K562 (cell line): ENCODE data around the gene ADPRHL1. TPM values are rescaled to one million over a fixed set of nuclear protein-coding genes. Genes with fewer than 3 reads are reported as not detected.

Source experiments
- BRCA1 ChIP-seq, 2 experiments: fragments of 450-650 bp in 1 of 2; sonication (generic) in 1 of 2; formaldehyde crosslinking in 1 of 2; IDR thresholded peaks; 2 replicates each; pipeline versions ENCODE4 v1.5.0 to v1.6.1; 2017 to 2020; ENCODE audit warnings: mild to moderate bottlenecking in 1 of 2, missing genetic modification reagents in 1 of 2
- ELK3 ChIP-seq: fragments of 450-650 bp; formaldehyde crosslinking; IDR thresholded peaks from 2 replicates; pipeline ENCODE4 v1.4.0; 2020; ENCODE audit warnings: mild to moderate bottlenecking
- GTF3C2 ChIP-seq: IDR thresholded peaks from 3 replicates; pipeline ENCODE4 v1.6.1; 2011; ENCODE audit warnings: borderline replicate concordance, mild to moderate bottlenecking, moderate library complexity; ENCODE audit not compliant: insufficient read length; ENCODE audit errors: extremely low read depth
- POLR2B ChIP-seq: fragments of 450-650 bp; IDR thresholded peaks from 2 replicates; pipeline ENCODE4 v1.6.1; 2018; ENCODE audit warnings: low read depth; ENCODE audit not compliant: partially characterized antibody
- PTBP1 ChIP-seq: fragments of 200-400 bp; formaldehyde crosslinking; IDR thresholded peaks from 2 replicates; pipeline ENCODE4 v1.6.1; 2017; ENCODE audit warnings: low read depth, low read length
- SMC3 ChIP-seq: conservative IDR thresholded peaks from 2 replicates; pipeline ENCODE4 v1.6.1; 2011; ENCODE audit warnings: low read depth, low read length, improper control_type of control experiment; ENCODE audit not compliant: insufficient read depth
- ZBTB26 ChIP-seq: fragments of 450-650 bp; formaldehyde crosslinking; IDR thresholded peaks from 2 replicates; pipeline ENCODE4 v1.4.0; 2022; ENCODE audit warnings: missing genetic modification characterization
- ZNF23 ChIP-seq: fragments of 250-450 bp; sonication (Bioruptor Pico); IDR thresholded peaks from 2 replicates; pipeline ENCODE4 v1.4.0; 2020; ENCODE audit warnings: mild to moderate bottlenecking
- ZNF780A ChIP-seq: fragments of 250-450 bp; sonication (Bioruptor Pico); IDR thresholded peaks from 2 replicates; pipeline ENCODE4 v1.5.0; 2021; ENCODE audit warnings: mild to moderate bottlenecking
- polyA plus RNA-seq, 8 experiments: library from polyadenylated mRNA; depleted of rRNA in 4 of 8; stranded (reverse) in 5 of 8; unstranded in 3 of 8; fragments of >200 nt; fragmentation: Nextera tagmentation in 2 of 8; fragmentation: Illumina TruSeq in 1 of 8; extraction: Ambion mirVana in 2 of 8; extraction: Trizol in 1 of 8; gene quantifications; 2 replicates each; pipeline versions ENCODE4 v1.2.1 to v1.2.3, GENCODE V29; 2011 to 2014; ENCODE audit warnings: inconsistent platforms in 1 of 8, missing spikeins in 1 of 8
- total RNA-seq, 7 experiments: library from RNA; depleted of rRNA in 6 of 7; stranded (reverse); fragments of >200 nt in 6 of 7; fragmentation: Illumina TruSeq in 2 of 7; extraction: Trizol in 2 of 7; gene quantifications; 2 replicates each; pipeline versions ENCODE4 v1.2.1 to v1.2.3, GENCODE V29; 2011 to 2021; ENCODE audit warnings: low replicate concordance in 1 of 7
- TF ChIP-seq, protein P1 (sequence below): IDR thresholded peaks from 2 replicates; pipeline ENCODE4 v1.6.1; 2011; ENCODE audit warnings: borderline replicate concordance, low read depth, mild to moderate bottlenecking, moderate library complexity, low read length; ENCODE audit not compliant: insufficient read depth, poor library complexity, severe bottlenecking

The ADPRHL1 gene
- total and polyA plus RNA-seq, 9 of the 15 experiments (the other 6 are each of a cell fraction or from before 2014, with no cell fraction given) = 0.06 to 0.76 (median 0.37) TPM; not detected in 1

DNA sequence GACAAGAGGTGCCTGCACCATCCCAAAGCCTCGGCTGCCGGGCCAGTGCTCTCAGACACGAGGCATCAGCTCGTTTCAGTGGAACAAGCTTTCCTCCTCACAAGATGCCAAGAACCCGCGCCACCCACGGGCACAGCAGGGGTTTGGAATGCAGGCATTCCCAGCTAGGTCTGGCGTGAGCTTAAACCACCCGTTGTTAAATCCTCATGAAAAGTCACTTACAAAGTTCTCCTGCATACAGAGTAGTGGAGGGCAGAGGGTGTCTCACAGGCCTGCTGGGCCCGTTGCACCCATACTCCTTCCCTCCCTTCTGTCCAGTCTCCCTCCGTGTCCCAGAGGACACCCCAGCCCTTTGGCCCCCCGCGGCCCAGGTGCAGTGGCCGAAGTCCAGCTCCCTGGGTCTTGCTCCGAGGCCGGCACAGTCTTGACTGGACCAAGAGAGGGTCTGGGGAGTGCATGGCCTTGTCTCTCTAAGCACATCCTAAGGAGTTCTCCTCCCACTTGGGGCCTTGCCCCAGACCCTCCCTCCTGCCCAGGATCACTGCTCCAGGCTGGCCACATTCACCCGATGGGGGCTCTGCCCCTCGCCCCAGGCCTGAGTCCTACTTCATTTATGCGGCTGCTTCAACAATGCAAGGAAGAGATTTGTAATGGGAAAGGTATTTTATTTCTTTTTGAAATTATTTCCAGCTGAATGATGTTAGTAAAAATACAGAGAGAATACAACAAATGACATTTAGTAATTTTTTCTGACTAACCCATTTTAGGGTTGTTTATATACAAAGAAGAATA is 54.1 kb downstream of the ADPRHL1 start (continued):
- TF ChIP-seq ELK3 (CRISPR knock-in tag) (no peak), ZBTB26 (CRISPR knock-in tag) (no peak), SMC3 (no peak), GTF3C2 (no peak), ZNF780A (CRISPR knock-in tag) (no peak), ZNF23 (no peak), POLR2B (no peak), BRCA1 (IDR thresholded peaks at IDR 0.05) (no peak), BRCA1 (CRISPR knock-in tag; IDR thresholded peaks at IDR 0.05) (no peak), PTBP1 (no peak)
- TF ChIP-seq, protein P1, sequence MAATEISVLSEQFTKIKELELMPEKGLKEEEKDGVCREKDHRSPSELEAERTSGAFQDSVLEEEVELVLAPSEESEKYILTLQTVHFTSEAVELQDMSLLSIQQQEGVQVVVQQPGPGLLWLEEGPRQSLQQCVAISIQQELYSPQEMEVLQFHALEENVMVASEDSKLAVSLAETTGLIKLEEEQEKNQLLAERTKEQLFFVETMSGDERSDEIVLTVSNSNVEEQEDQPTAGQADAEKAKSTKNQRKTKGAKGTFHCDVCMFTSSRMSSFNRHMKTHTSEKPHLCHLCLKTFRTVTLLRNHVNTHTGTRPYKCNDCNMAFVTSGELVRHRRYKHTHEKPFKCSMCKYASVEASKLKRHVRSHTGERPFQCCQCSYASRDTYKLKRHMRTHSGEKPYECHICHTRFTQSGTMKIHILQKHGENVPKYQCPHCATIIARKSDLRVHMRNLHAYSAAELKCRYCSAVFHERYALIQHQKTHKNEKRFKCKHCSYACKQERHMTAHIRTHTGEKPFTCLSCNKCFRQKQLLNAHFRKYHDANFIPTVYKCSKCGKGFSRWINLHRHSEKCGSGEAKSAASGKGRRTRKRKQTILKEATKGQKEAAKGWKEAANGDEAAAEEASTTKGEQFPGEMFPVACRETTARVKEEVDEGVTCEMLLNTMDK = no peak
